Measurements from ENCODE around the gene IL1RAP. TPM values are rescaled to one million over a fixed set of nuclear protein-coding genes. Genes with fewer than 3 reads are reported as not detected.
A peak's percentile ranks its signal among the peaks of the same experiment; 100 is the strongest.

The IL1RAP gene
- total RNA-seq, 1 donor from 2014 or later = 5.1 TPM

DNA sequence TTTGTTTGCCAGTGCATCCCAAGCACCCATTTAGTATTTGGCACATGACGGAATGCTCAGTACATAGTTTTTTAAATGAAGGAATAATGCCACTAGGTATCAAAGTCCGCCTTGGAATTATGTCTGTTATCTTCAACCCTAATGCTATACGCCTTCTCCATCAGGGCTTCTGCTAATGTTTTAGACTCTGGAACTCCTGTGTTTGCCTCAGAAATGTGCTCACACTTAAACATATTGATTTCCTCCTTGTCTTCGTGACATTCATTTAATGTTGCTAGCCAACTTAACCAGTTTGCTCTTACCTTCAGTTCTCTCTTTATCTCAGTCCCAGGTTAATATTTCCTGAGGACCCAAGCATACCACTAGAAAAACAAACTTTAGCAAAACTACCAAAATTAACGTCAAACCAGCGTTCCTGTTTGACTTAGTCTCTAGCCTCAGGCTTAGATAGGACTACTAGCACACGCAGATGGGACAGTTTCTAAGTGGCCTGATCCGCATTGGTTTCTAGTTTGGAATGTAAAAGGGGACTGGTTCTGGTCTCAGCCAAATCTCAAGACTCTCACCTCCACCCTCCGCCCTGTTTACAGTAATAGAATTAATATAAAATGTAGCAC, 81.4 kb downstream of the IL1RAP start:
- no peaks in the 10 kb centered on the region for H3K27me3 ChIP-seq (ENCODE audit: low read depth)
- no peak overlapping the region for H3K4me3 ChIP-seq
- H3K9me3 ChIP-seq (replicated peaks) = no peaks in the 10 kb centered on the region
- no peak for DNase-seq
- TF ChIP-seq CTCF (IDR thresholded peaks at IDR 0.05; ENCODE audit: borderline replicate concordance) = no peak
- intact Hi-C loops (cut with micrococcal nuclease) = no loop called here
- no peak overlapping the region for H3K27ac ChIP-seq (replicated peaks)
- no peaks in the 10 kb centered on the region for H3K36me3 ChIP-seq
- H3K4me1 ChIP-seq = peaks cover 31% of the 10 kb centered on the region

GRCh38 chr3:190595807-190596206, 81.9 kb downstream of the IL1RAP start:
- no peaks in the 10 kb centered on the region for H3K27me3 ChIP-seq (ENCODE audit: low read depth)
- intact Hi-C loops (cut with micrococcal nuclease) = no loop called here
- H3K36me3 ChIP-seq = no peaks in the 10 kb centered on the region
- TF ChIP-seq CTCF (IDR thresholded peaks at IDR 0.05; ENCODE audit: borderline replicate concordance) = no peak
- H3K4me3 ChIP-seq = no peak overlapping the region
- H3K4me1 ChIP-seq = peaks cover 31% of the 10 kb centered on the region
- no peak overlapping the region for H3K27ac ChIP-seq (replicated peaks)
- no peak for DNase-seq
- no peaks in the 10 kb centered on the region for H3K9me3 ChIP-seq (replicated peaks)

GRCh38 chr3:190596349-190597285, 82.7 kb downstream of the IL1RAP start:
- Histone ChIP-seq H3K36me3 (no peaks in the 10 kb centered on the region), H3K9me3 (replicated peaks) (no peaks in the 10 kb centered on the region), H3K4me3 (no peak overlapping the region), H3K27ac (replicated peaks) (no peak overlapping the region), H3K4me1 (peaks cover 28% of the 10 kb centered on the region), H3K27me3 (ENCODE audit: low read depth) (no peaks in the 10 kb centered on the region)
- intact Hi-C loops (cut with micrococcal nuclease) = no loop called here
- TF ChIP-seq CTCF (IDR thresholded peaks at IDR 0.05; ENCODE audit: borderline replicate concordance) = no peak
- no peak for DNase-seq

GRCh38 chr3:190597291-190597690, 83.4 kb downstream of the IL1RAP start:
- Histone ChIP-seq H3K4me1 (peaks cover 24% of the 10 kb centered on the region), H3K4me3 (no peak overlapping the region), H3K9me3 (replicated peaks) (no peaks in the 10 kb centered on the region), H3K36me3 (no peaks in the 10 kb centered on the region), H3K27ac (replicated peaks) (no peak overlapping the region), H3K27me3 (ENCODE audit: low read depth) (no peaks in the 10 kb centered on the region)
- no peak for TF ChIP-seq CTCF (IDR thresholded peaks at IDR 0.05; ENCODE audit: borderline replicate concordance)
- intact Hi-C loops (cut with micrococcal nuclease) = no loop called here
- DNase-seq = no peak

DNA sequence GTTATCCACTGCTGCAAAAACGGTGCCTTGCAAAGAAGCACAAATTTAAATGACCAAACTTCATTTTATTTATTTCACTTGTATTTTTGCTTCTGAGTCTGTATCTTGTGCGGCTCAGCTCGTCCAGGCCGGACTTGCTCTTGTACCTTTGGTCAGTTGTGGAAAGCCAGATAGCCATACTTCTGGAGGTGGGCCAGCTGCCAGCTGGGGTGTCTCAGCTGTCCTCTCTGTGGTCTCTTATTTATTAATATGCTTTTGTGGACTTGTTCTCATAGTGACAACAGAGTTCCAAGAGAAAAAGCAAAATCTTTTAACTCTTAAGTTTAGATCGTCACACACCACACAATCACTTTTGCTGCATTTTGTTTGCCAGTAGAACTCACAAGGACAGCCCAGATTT, 87.7 kb downstream of the IL1RAP start:
- intact Hi-C loops (cut with micrococcal nuclease) = no loop called here

More for the DNA sequence above, 87.7 kb downstream of the IL1RAP start:
- Histone ChIP-seq H3K36me3 (peaks cover 17% of the 10 kb centered on the region), H3K27me3 (ENCODE audit: low read depth) (no peaks in the 10 kb centered on the region), H3K27ac (replicated peaks) (no peak overlapping the region), H3K4me1 (peaks cover 17% of the 10 kb centered on the region), H3K4me3 (no peak overlapping the region), H3K9me3 (replicated peaks) (no peaks in the 10 kb centered on the region)
- peak; percentile 34 for DNase-seq
- no peak for TF ChIP-seq CTCF (IDR thresholded peaks at IDR 0.05; ENCODE audit: borderline replicate concordance)

Measured in left ventricle myocardium inferior (tissue), 1 donor.